ENCODE data around the gene SOX6.

GRCh38 chr11:16380941-16381568 is 24.7 kb upstream of the SOX6 start:
- no peak for TF ChIP-seq YY1 (IDR thresholded peaks at IDR 0.05; ENCODE audit: low read depth)
- no peak for TF ChIP-seq CTCF (IDR thresholded peaks at IDR 0.05)
- no peak for TF ChIP-seq FOXM1 (IDR thresholded peaks at IDR 0.05; ENCODE audit: low read depth)
- TF ChIP-seq RAD21 (IDR thresholded peaks at IDR 0.05; ENCODE audit: low read length) = no peak
- no peak for TF ChIP-seq SIN3A (IDR thresholded peaks at IDR 0.05; ENCODE audit: borderline replicate concordance, low read depth, low read length)

Measured in SK-N-SH (cell line).